Measurements from ENCODE around the gene ARMC5. TPM values are rescaled to one million over a fixed set of nuclear protein-coding genes. Genes with fewer than 3 reads are reported as not detected.
A peak's percentile ranks its signal among the peaks of the same experiment; 100 is the strongest.

Gene ARMC5
- total RNA-seq, 1 experiment from 2014 or later, result 11.3 TPM

DNA sequence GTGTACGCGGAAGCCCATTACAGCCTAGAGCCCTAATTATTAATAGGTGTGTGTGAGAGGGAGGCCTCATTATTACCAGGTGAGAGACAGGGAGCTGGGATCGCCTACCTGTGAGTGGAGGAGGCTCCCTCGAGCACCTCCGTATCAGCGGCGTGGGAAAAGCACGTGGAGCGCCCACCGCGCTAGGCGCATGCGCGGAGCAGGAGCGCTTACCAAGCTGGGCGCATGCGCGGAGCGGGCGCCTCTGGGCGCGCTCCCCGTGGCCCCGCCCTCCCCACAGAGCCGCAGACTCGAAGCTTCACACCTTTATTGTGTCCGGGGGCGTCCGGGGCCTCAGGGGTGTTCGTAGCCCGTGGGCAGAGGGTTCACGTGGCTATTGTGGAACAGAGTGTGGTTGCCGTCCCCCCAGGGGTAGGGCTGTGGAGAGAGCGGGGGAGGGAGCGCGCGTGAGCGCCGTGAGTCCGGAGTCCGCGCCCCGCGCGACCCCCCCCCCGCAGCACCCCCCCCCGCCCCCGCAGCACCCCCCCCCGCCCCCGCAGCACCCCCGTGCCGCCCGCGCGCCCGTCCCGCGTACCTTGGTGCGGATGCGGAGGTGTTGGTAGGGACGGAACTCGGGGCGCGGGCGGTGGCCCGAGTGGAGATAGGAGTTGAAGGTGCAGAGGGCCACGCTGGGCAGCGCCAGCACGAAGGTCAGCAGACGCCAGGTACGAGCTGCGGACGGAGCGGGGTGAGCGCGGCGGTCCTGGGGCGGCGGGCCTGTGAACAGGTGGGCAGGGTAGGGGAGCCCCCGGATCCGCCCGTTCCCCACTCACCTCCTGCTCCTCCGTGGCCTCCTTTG is 31.6 kb upstream of the ARMC5 start (continued):
- TF ChIP-seq, protein P1, sequence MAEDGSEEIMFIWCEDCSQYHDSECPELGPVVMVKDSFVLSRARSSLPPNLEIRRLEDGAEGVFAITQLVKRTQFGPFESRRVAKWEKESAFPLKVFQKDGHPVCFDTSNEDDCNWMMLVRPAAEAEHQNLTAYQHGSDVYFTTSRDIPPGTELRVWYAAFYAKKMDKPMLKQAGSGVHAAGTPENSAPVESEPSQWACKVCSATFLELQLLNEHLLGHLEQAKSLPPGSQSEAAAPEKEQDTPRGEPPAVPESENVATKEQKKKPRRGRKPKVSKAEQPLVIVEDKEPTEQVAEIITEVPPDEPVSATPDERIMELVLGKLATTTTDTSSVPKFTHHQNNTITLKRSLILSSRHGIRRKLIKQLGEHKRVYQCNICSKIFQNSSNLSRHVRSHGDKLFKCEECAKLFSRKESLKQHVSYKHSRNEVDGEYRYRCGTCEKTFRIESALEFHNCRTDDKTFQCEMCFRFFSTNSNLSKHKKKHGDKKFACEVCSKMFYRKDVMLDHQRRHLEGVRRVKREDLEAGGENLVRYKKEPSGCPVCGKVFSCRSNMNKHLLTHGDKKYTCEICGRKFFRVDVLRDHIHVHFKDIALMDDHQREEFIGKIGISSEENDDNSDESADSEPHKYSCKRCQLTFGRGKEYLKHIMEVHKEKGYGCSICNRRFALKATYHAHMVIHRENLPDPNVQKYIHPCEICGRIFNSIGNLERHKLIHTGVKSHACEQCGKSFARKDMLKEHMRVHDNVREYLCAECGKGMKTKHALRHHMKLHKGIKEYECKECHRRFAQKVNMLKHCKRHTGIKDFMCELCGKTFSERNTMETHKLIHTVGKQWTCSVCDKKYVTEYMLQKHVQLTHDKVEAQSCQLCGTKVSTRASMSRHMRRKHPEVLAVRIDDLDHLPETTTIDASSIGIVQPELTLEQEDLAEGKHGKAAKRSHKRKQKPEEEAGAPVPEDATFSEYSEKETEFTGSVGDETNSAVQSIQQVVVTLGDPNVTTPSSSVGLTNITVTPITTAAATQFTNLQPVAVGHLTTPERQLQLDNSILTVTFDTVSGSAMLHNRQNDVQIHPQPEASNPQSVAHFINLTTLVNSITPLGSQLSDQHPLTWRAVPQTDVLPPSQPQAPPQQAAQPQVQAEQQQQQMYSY (CRISPR knock-in tag; IDR thresholded peaks at IDR 0.05), result peak; percentile 39; the same call in 1 of the 2 replicates
- TF ChIP-seq, protein P2, sequence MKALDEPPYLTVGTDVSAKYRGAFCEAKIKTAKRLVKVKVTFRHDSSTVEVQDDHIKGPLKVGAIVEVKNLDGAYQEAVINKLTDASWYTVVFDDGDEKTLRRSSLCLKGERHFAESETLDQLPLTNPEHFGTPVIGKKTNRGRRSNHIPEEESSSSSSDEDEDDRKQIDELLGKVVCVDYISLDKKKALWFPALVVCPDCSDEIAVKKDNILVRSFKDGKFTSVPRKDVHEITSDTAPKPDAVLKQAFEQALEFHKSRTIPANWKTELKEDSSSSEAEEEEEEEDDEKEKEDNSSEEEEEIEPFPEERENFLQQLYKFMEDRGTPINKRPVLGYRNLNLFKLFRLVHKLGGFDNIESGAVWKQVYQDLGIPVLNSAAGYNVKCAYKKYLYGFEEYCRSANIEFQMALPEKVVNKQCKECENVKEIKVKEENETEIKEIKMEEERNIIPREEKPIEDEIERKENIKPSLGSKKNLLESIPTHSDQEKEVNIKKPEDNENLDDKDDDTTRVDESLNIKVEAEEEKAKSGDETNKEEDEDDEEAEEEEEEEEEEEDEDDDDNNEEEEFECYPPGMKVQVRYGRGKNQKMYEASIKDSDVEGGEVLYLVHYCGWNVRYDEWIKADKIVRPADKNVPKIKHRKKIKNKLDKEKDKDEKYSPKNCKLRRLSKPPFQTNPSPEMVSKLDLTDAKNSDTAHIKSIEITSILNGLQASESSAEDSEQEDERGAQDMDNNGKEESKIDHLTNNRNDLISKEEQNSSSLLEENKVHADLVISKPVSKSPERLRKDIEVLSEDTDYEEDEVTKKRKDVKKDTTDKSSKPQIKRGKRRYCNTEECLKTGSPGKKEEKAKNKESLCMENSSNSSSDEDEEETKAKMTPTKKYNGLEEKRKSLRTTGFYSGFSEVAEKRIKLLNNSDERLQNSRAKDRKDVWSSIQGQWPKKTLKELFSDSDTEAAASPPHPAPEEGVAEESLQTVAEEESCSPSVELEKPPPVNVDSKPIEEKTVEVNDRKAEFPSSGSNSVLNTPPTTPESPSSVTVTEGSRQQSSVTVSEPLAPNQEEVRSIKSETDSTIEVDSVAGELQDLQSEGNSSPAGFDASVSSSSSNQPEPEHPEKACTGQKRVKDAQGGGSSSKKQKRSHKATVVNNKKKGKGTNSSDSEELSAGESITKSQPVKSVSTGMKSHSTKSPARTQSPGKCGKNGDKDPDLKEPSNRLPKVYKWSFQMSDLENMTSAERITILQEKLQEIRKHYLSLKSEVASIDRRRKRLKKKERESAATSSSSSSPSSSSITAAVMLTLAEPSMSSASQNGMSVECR (CRISPR knock-in tag; IDR thresholded peaks at IDR 0.05; ENCODE audit: borderline replicate concordance), result 0 out of 2 replicates have a peak, but pooled peaks have one; percentile 35
- TF ChIP-seq GRHL2 (CRISPR knock-in tag; IDR thresholded peaks at IDR 0.05; ENCODE audit: insufficient replicate concordance, severe bottlenecking) (no peak), TEAD1 (CRISPR knock-in tag; IDR thresholded peaks at IDR 0.05) (0 out of 2 replicates have a peak, but pooled peaks have one; percentile 58), NR1H2 (CRISPR knock-in tag; IDR thresholded peaks at IDR 0.05) (0 out of 2 replicates have a peak, but pooled peaks have one; percentile 38)
- TF ChIP-seq, protein P3, sequence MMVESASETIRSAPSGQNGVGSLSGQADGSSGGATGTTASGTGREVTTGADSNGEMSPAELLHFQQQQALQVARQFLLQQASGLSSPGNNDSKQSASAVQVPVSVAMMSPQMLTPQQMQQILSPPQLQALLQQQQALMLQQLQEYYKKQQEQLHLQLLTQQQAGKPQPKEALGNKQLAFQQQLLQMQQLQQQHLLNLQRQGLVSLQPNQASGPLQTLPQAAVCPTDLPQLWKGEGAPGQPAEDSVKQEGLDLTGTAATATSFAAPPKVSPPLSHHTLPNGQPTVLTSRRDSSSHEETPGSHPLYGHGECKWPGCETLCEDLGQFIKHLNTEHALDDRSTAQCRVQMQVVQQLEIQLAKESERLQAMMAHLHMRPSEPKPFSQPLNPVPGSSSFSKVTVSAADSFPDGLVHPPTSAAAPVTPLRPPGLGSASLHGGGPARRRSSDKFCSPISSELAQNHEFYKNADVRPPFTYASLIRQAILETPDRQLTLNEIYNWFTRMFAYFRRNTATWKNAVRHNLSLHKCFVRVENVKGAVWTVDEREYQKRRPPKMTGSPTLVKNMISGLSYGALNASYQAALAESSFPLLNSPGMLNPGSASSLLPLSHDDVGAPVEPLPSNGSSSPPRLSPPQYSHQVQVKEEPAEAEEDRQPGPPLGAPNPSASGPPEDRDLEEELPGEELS (CRISPR knock-in tag; IDR thresholded peaks at IDR 0.05), result 0 out of 2 replicates have a peak, but pooled peaks have one; percentile 28
- TF ChIP-seq, protein P4, sequence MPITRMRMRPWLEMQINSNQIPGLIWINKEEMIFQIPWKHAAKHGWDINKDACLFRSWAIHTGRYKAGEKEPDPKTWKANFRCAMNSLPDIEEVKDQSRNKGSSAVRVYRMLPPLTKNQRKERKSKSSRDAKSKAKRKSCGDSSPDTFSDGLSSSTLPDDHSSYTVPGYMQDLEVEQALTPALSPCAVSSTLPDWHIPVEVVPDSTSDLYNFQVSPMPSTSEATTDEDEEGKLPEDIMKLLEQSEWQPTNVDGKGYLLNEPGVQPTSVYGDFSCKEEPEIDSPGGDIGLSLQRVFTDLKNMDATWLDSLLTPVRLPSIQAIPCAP (CRISPR knock-in tag; IDR thresholded peaks at IDR 0.05), result peak; percentile 75; the same call in 1 of the 2 replicates

DNA sequence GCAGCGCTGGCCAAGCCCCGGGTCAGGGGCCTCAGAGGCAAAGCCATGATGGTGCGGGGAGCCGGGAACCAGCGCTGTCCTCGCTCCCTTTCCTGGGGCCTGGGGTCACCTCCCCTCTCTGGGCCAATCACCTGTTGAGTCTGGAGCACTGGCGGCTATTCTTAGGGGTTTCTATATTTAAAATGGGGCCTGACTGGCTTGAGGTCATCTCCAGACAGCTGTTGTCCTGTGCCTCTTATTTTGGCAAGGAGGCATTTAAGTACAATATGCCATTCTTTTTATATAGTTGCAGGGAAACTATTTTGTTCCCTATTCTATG is 31.1 kb upstream of the ARMC5 start, which contains the start of gene COX6A2:
Gene COX6A2 (minus strand): TSS at position 82 of the 319 bp plus-strand sequence. CDS start 35 bp downstream, at position 47.
- ChIA-PET CTCF (interaction anchor here (1.2 to 2.0 kb wide), 2 partner anchors 28 to 46 kb away, joined by 6 to 7 read pairs; no protein-coding TSS in a partner anchor), POLR2A (interaction anchor here (0.6 kb wide), 1 partner anchor 272 kb away, joined by 3 read pairs; no protein-coding TSS in a partner anchor)
- H3K4me3 Mint-ChIP-seq, result peak within 1 kb of the TSS; percentile 47
- H3K27ac Mint-ChIP-seq, result no peak within 1 kb of the TSS
- no peaks in the 10 kb centered on the region for H3K9me3 Mint-ChIP-seq
- peak; percentile 25 for DNase-seq (ENCODE audit: low spot score)
- 0 out of 2 replicates have a peak, but pooled peaks have one; percentile 38 for ATAC-seq
- 0 out of 2 replicates have a peak, but pooled peaks cover 2% of the 10 kb centered on the region for H3K4me1 Mint-ChIP-seq
- peaks cover 53% of the 10 kb centered on the region for H3K27me3 Mint-ChIP-seq (ENCODE audit: low read depth)
- H3K36me3 Mint-ChIP-seq, result no peaks in the 10 kb centered on the region; the same call in 1 of the 2 replicates
- no peak for TF ChIP-seq CBFB (CRISPR knock-in tag; IDR thresholded peaks at IDR 0.05; ENCODE audit: low read depth)
- TF ChIP-seq ZNF232 (CRISPR knock-in tag; IDR thresholded peaks at IDR 0.05), result no peak
- no peak for TF ChIP-seq GRHL2 (CRISPR knock-in tag; IDR thresholded peaks at IDR 0.05; ENCODE audit: insufficient replicate concordance, severe bottlenecking)
- no peak for TF ChIP-seq SMAD4 (CRISPR knock-in tag; IDR thresholded peaks at IDR 0.05)
- TF ChIP-seq TP53 (CRISPR knock-in tag; IDR thresholded peaks at IDR 0.05), result no peak
- no peak for TF ChIP-seq NFATC4 (CRISPR knock-in tag; IDR thresholded peaks at IDR 0.05)
- TF ChIP-seq, protein P5, sequence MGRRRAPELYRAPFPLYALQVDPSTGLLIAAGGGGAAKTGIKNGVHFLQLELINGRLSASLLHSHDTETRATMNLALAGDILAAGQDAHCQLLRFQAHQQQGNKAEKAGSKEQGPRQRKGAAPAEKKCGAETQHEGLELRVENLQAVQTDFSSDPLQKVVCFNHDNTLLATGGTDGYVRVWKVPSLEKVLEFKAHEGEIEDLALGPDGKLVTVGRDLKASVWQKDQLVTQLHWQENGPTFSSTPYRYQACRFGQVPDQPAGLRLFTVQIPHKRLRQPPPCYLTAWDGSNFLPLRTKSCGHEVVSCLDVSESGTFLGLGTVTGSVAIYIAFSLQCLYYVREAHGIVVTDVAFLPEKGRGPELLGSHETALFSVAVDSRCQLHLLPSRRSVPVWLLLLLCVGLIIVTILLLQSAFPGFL (CRISPR knock-in tag; IDR thresholded peaks at IDR 0.05; ENCODE audit: borderline replicate concordance), result no peak
- TF ChIP-seq, protein P6, sequence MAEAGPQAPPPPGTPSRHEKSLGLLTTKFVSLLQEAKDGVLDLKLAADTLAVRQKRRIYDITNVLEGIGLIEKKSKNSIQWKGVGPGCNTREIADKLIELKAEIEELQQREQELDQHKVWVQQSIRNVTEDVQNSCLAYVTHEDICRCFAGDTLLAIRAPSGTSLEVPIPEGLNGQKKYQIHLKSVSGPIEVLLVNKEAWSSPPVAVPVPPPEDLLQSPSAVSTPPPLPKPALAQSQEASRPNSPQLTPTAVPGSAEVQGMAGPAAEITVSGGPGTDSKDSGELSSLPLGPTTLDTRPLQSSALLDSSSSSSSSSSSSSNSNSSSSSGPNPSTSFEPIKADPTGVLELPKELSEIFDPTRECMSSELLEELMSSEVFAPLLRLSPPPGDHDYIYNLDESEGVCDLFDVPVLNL (CRISPR knock-in tag; IDR thresholded peaks at IDR 0.05; ENCODE audit: borderline replicate concordance, low read depth), result no peak
- TF ChIP-seq, protein P7, sequence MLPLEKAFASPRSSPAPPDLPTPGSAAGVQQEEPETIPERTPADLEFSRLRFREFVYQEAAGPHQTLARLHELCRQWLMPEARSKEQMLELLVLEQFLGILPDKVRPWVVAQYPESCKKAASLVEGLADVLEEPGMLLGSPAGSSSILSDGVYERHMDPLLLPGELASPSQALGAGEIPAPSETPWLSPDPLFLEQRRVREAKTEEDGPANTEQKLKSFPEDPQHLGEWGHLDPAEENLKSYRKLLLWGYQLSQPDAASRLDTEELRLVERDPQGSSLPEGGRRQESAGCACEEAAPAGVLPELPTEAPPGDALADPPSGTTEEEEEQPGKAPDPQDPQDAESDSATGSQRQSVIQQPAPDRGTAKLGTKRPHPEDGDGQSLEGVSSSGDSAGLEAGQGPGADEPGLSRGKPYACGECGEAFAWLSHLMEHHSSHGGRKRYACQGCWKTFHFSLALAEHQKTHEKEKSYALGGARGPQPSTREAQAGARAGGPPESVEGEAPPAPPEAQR (CRISPR knock-in tag; IDR thresholded peaks at IDR 0.05), result no peak
- no peak for TF ChIP-seq EMX1 (CRISPR knock-in tag; IDR thresholded peaks at IDR 0.05)
- TF ChIP-seq, protein P8, sequence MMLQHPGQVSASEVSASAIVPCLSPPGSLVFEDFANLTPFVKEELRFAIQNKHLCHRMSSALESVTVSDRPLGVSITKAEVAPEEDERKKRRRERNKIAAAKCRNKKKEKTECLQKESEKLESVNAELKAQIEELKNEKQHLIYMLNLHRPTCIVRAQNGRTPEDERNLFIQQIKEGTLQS (CRISPR knock-in tag; conservative IDR thresholded peaks at IDR 0.05), result no peak
